Bronchial epithelial cell (primary cell): ENCODE results near the gene AATK. TPM values are rescaled to one million over a fixed set of nuclear protein-coding genes. Genes with fewer than 3 reads are reported as not detected.

Experiments
- DNase-seq: peaks from one replicate; pipeline ENCODE4 v3.0.0-alpha.2; 2010; ENCODE audit warnings: low read depth
- FAIRE-seq: peaks from 2 replicates; lab custom pipeline; 2011; peaks lifted over from hg19 to GRCh38; lab: Jason Lieb, UNC
- H3K27me3 ChIP-seq: 2 replicates; pipeline ENCODE4 v1.5.1; 2011; ENCODE audit warnings: low read length; ENCODE audit not compliant: control insufficient read depth, insufficient read depth
- H3K36me3 ChIP-seq: 2 replicates; pipeline ENCODE4 v1.5.1; 2011; ENCODE audit warnings: low read length; ENCODE audit not compliant: control insufficient read depth, insufficient read depth
- H3K4me3 ChIP-seq: 2 replicates; pipeline ENCODE4 v1.5.1; 2011; ENCODE audit warnings: mild to moderate bottlenecking, low read depth, low read length, control low read depth
- total RNA-seq: library from RNA; depleted of rRNA; stranded (reverse); fragments of >200 nt; gene quantifications from 2 replicates; pipeline ENCODE4 v1.2.1, GENCODE V29; 2014
- TF ChIP-seq, protein P1 (sequence below): IDR thresholded peaks from 2 replicates; pipeline ENCODE4 v1.5.1; 2011; ENCODE audit warnings: mild to moderate bottlenecking, moderate library complexity, low read length, control low read depth, inconsistent platforms; ENCODE audit not compliant: insufficient read depth, severe bottlenecking

AATK gene
- total RNA-seq, 1 donor from 2014 or later: 0.79 TPM

GRCh38 chr17:81128338-81128737 lies 37.7 kb downstream of the AATK start:
- TF ChIP-seq, protein P1, sequence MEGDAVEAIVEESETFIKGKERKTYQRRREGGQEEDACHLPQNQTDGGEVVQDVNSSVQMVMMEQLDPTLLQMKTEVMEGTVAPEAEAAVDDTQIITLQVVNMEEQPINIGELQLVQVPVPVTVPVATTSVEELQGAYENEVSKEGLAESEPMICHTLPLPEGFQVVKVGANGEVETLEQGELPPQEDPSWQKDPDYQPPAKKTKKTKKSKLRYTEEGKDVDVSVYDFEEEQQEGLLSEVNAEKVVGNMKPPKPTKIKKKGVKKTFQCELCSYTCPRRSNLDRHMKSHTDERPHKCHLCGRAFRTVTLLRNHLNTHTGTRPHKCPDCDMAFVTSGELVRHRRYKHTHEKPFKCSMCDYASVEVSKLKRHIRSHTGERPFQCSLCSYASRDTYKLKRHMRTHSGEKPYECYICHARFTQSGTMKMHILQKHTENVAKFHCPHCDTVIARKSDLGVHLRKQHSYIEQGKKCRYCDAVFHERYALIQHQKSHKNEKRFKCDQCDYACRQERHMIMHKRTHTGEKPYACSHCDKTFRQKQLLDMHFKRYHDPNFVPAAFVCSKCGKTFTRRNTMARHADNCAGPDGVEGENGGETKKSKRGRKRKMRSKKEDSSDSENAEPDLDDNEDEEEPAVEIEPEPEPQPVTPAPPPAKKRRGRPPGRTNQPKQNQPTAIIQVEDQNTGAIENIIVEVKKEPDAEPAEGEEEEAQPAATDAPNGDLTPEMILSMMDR: no peak
- H3K27me3 ChIP-seq: peaks cover 1% of the 10 kb centered on the region
- FAIRE-seq: no peak
- H3K36me3 ChIP-seq: no peaks in the 10 kb centered on the region
- no peak overlapping the region for H3K4me3 ChIP-seq
- no peak for DNase-seq

DNA sequence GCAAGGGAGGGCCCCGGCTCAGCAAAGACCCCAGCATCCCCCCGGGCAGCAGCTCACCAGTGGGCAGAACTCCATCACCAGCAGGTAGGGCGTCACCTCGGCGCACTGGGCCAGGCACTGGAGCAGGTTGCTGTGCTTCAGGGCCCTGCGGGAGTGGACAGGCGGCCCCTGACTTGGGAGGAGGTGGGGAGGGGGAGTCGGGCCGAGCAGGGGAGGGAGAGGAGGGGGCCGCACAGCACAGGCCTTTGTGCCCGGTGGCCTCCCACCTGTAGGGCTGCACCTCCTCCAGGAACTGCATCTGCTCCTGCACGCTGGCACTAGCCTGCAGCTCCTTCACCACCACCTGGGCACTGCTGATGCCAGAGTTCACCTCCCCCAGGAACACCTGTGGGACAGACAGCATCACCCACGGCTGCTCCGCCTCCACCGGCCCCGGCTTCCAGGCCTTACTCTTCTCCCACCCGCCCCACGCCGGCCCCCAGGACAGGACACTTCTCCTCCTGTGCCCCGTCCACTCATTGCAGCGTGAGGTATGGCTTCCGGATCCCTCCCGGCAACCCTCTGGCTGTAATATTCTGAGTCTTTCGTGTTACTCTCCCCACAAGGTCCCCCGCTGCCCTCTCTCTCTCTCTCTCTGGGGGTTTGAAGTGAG lies 38.4 kb downstream of the AATK start:
- H3K4me3 ChIP-seq: no peak overlapping the region
- DNase-seq (no peak), FAIRE-seq (no peak)
- no peaks in the 10 kb centered on the region for H3K36me3 ChIP-seq
- H3K27me3 ChIP-seq: peaks cover 1% of the 10 kb centered on the region
- TF ChIP-seq, protein P1: no peak

- Histone ChIP-seq H3K36me3 (no peaks in the 10 kb centered on the region), H3K4me3 (no peak overlapping the region), H3K27me3 (peaks cover 1% of the 10 kb centered on the region)
- TF ChIP-seq, protein P1: no peak
- DNase-seq (no peak), FAIRE-seq (no peak)
These were observed 38.9 kb downstream of the AATK start for GRCh38 chr17:81127133-81127455.

DNA sequence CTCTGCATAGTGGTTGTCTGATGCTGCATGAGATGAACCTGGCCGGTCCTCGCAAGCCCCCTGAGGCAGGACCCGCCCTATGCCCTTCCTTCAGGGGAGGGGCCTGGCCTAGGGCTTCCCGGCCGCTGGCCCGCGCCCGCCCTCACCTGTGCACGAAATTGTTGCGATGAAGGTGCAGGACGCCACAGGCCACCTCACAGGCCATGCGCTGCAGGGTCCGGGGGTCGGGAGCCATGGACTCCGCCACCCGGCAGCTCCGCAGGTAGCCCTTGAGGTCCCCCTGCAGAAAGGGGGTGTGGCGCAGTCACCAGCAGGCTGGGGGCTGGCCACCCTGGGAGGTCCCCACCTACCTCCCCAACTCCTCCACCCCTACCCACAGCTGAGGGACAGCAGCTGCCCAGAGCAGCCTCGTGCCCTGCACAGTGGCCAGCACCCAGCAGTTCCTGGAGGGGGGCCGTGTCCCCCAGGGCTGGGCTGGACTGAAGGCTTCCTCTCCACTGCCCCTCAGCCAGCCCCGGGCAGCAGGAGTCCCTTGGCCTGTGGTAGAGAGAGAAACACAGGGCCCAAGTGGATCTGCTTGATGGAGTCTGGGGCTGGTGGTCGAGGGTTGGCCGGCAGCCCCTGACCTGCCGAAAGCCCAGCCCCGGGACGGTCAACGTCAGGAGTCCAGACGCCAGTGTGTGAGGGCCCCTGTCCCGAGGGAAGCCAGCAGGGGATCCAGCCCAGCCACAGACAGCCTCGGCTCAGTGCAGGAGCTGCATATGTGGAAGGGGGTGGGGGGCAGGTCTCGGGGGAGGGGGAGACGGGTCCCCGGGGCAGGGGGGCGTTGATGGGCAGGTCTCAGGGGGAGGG lies 39.5 kb downstream of the AATK start:
- H3K27me3 ChIP-seq: peaks cover 1% of the 10 kb centered on the region
- DNase-seq: no peak

DNA sequence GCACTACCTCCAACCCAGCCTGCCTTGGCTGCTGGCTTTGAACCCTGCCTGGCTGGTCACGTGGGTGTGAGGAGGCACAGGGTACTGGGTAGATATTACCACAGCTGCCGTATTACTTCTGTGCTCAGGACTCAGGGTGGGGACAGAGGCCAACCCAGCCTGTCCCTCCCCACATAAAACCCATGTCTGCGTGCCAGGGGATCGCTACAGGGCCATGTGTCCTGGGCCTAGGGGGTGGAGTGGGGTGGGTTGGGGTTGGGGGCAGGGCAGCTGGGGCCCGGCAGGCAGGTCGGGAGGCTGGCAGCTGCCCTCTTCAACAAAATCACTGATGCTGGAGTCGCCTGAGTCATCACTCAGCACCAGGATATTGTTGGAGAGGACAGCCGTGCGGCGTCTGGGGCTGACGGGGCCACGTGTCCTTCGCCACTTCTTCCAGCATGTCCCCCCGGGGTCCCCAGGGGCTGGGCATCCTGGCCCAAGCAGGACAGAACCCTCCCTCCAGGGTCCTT lies 40.4 kb downstream of the AATK start:
- TF ChIP-seq, protein P1: no peak
- no peak for DNase-seq
- peaks cover 1% of the 10 kb centered on the region for H3K27me3 ChIP-seq
- no peak overlapping the region for H3K4me3 ChIP-seq
- H3K36me3 ChIP-seq: no peaks in the 10 kb centered on the region
- FAIRE-seq: no peak

More for the DNA sequence above, 39.5 kb downstream of the AATK start:
- Histone ChIP-seq H3K36me3 (no peaks in the 10 kb centered on the region), H3K4me3 (no peak overlapping the region)
- TF ChIP-seq, protein P1: no peak
- no peak for FAIRE-seq
